ENCODE results near the gene STIMATE.

DNA sequence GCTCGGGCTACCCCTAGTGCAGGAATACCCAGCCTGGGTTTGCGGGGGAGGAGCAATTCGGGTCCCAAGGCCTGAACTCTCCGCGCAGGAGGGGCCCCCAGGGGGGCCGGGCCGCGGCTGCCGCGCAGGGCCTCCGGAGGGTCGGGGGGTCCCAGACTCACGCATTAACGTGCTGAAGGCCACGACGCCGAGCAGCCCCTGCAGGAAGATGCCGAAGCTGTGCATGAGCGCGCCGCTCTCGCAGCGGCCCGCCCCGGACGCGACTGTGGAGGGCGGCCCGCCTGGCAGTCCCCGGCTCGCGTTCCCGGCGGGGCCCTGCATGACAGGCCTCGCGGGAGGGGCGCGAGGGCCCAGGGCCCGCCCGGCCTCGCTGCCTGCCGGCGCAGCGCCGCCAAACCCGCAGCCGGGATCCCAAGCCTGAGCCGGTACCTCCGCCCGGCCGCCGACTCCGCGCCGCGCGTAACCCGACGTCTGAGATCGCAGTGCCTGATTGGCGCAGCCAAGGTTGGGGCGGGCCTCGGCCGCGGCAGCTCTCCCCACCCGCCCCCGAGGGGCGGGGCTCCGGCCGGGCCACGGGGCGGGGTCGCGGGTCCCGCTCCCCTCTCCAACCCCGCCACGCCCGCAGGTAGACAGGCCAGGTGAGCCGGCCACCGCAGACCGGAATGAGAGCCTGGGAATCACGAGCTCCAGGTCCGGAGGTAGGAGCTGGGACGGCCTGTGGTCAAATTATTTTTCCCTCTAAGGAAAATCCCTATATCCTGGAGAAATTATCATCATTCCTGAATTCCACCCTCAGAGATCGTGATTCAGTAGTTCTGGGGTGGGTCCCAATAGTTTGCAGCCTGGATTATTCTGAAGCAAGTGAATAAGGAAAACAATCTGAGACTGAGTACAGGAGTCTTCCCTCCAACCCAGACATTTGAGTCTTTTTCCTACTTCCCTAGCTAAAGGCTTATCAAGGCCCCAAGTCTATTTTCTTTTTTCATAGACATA lies at the start of gene STIMATE:
- TF ChIP-seq CTCF (IDR thresholded peaks at IDR 0.05) (no peak), EZH2phosphoT487 (IDR thresholded peaks at IDR 0.05) (no peak), EZH2 (IDR thresholded peaks at IDR 0.05) (peak; percentile 15)

Data from neural progenitor cell (in vitro differentiated cells).